ENCODE results near the gene ACSF2. TPM values are rescaled to one million over a fixed set of nuclear protein-coding genes. Genes with fewer than 3 reads are reported as not detected.

ACSF2 gene
- polyA plus RNA-seq, 1 donor from 2014 or later: not detected

GRCh38 chr17:50437409-50437808 lies 11.4 kb downstream of the ACSF2 start:
- H3K4me2 ChIP-seq (ENCODE audit: low read length): no peak overlapping the region
- no peaks in the 10 kb centered on the region for H3K27me3 ChIP-seq (ENCODE audit: insufficient read depth, low read depth, low read length)
- no peak overlapping the region for H3K9ac ChIP-seq (ENCODE audit: low read length)
- no peaks in the 10 kb centered on the region for H3F3A ChIP-seq (ENCODE audit: insufficient read depth, low read length, poor library complexity, severe bottlenecking)
- H3K27ac ChIP-seq (ENCODE audit: low read length): no peak overlapping the region
- no peaks in the 10 kb centered on the region for H3K36me3 ChIP-seq (ENCODE audit: insufficient read depth, low read length)
- H3K4me3 ChIP-seq (ENCODE audit: low read length): no peak overlapping the region
- no peaks in the 10 kb centered on the region for H3K9me3 ChIP-seq (ENCODE audit: low read length)
- no peak for TF ChIP-seq MXI1 (conservative IDR thresholded peaks at IDR 0.05; ENCODE audit: poor library complexity, severe bottlenecking)
- no peaks in the 10 kb centered on the region for H4K20me1 ChIP-seq (ENCODE audit: insufficient read depth)
- no peaks in the 10 kb centered on the region for H3K9me2 ChIP-seq (ENCODE audit: insufficient read depth, low read length)
- H2AFZ ChIP-seq (ENCODE audit: low read depth, low read length): no peak overlapping the region
- H3K79me2 ChIP-seq (replicated peaks; ENCODE audit: insufficient read depth, low read length): no peaks in the 10 kb centered on the region

GRCh38 chr17:50439008-50439407 lies 13.0 kb downstream of the ACSF2 start:
- no peak overlapping the region for H3K4me3 ChIP-seq (ENCODE audit: low read length)
- no peaks in the 10 kb centered on the region for H3K9me2 ChIP-seq (ENCODE audit: insufficient read depth, low read length)
- H3K27me3 ChIP-seq (ENCODE audit: insufficient read depth, low read depth, low read length): no peaks in the 10 kb centered on the region
- H3K9ac ChIP-seq (ENCODE audit: low read length): no peak overlapping the region
- no peaks in the 10 kb centered on the region for H3K9me3 ChIP-seq (ENCODE audit: low read length)
- no peak overlapping the region for H3K4me2 ChIP-seq (ENCODE audit: low read length)
- H4K20me1 ChIP-seq (ENCODE audit: insufficient read depth): no peaks in the 10 kb centered on the region
- H3K36me3 ChIP-seq (ENCODE audit: insufficient read depth, low read length): no peaks in the 10 kb centered on the region
- no peaks in the 10 kb centered on the region for H3F3A ChIP-seq (ENCODE audit: insufficient read depth, low read length, poor library complexity, severe bottlenecking)
- H3K27ac ChIP-seq (ENCODE audit: low read length): no peak overlapping the region
- H2AFZ ChIP-seq (ENCODE audit: low read depth, low read length): no peak overlapping the region
- H3K79me2 ChIP-seq (replicated peaks; ENCODE audit: insufficient read depth, low read length): no peaks in the 10 kb centered on the region
- no peak for TF ChIP-seq REST (IDR thresholded peaks at IDR 0.05; ENCODE audit: borderline replicate concordance)
- TF ChIP-seq TAF1 (IDR thresholded peaks at IDR 0.05; ENCODE audit: low read depth): no peak
- TF ChIP-seq POLR2AphosphoS5 (IDR thresholded peaks at IDR 0.05): no peak
- TF ChIP-seq SMC3 (conservative IDR thresholded peaks at IDR 0.05; ENCODE audit: poor library complexity): no peak
- TF ChIP-seq EP300 (conservative IDR thresholded peaks at IDR 0.05; ENCODE audit: poor library complexity, severe bottlenecking): no peak

GRCh38 chr17:50440172-50440837 lies 14.3 kb downstream of the ACSF2 start:
- H3K4me3 ChIP-seq (ENCODE audit: low read length): no peak overlapping the region
- H3K79me2 ChIP-seq (replicated peaks; ENCODE audit: insufficient read depth, low read length): no peaks in the 10 kb centered on the region
- H4K20me1 ChIP-seq (ENCODE audit: insufficient read depth): no peaks in the 10 kb centered on the region
- no peaks in the 10 kb centered on the region for H3K9me3 ChIP-seq (ENCODE audit: low read length)
- no peak overlapping the region for H3K27ac ChIP-seq (ENCODE audit: low read length)
- H3K27me3 ChIP-seq (ENCODE audit: insufficient read depth, low read depth, low read length): no peaks in the 10 kb centered on the region
- no peak overlapping the region for H3K4me2 ChIP-seq (ENCODE audit: low read length)
- H3K9ac ChIP-seq (ENCODE audit: low read length): no peak overlapping the region
- no peak overlapping the region for H2AFZ ChIP-seq (ENCODE audit: low read depth, low read length)
- H3K36me3 ChIP-seq (ENCODE audit: insufficient read depth, low read length): no peaks in the 10 kb centered on the region
- no peaks in the 10 kb centered on the region for H3K9me2 ChIP-seq (ENCODE audit: insufficient read depth, low read length)
- H3F3A ChIP-seq (ENCODE audit: insufficient read depth, low read length, poor library complexity, severe bottlenecking): no peaks in the 10 kb centered on the region
- no peak for TF ChIP-seq EZH2 (IDR thresholded peaks at IDR 0.05; ENCODE audit: borderline replicate concordance, insufficient read depth, low read length, poor library complexity, severe bottlenecking)
- no peak for TF ChIP-seq REST (IDR thresholded peaks at IDR 0.05; ENCODE audit: borderline replicate concordance)
- no peak for TF ChIP-seq TAF1 (IDR thresholded peaks at IDR 0.05; ENCODE audit: low read depth)
- TF ChIP-seq RAD21 (conservative IDR thresholded peaks at IDR 0.05): no peak
- no peak for TF ChIP-seq EP300 (conservative IDR thresholded peaks at IDR 0.05; ENCODE audit: poor library complexity, severe bottlenecking)
- TF ChIP-seq MXI1 (conservative IDR thresholded peaks at IDR 0.05; ENCODE audit: poor library complexity, severe bottlenecking): no peak
- TF ChIP-seq CTCF (IDR thresholded peaks at IDR 0.05; ENCODE audit: poor library complexity, severe bottlenecking): no peak
- TF ChIP-seq POLR2AphosphoS5 (IDR thresholded peaks at IDR 0.05): no peak
- no peak for TF ChIP-seq SMC3 (conservative IDR thresholded peaks at IDR 0.05; ENCODE audit: poor library complexity)

All from neural cell (in vitro differentiated cells).